HG02970 (cell line): ENCODE measurements around the gene PLXNA2.

Experiments
- ATAC-seq: cut with Tn5 transposase; IDR thresholded peaks from one replicate; pipeline ENCODE4 v1.9.1; 2021; ENCODE audit warnings: mild to moderate bottlenecking, moderate library complexity, moderate number of reproducible peaks; ENCODE audit not compliant: unreplicated experiment, low FRiP score

The PLXNA2 gene

DNA sequence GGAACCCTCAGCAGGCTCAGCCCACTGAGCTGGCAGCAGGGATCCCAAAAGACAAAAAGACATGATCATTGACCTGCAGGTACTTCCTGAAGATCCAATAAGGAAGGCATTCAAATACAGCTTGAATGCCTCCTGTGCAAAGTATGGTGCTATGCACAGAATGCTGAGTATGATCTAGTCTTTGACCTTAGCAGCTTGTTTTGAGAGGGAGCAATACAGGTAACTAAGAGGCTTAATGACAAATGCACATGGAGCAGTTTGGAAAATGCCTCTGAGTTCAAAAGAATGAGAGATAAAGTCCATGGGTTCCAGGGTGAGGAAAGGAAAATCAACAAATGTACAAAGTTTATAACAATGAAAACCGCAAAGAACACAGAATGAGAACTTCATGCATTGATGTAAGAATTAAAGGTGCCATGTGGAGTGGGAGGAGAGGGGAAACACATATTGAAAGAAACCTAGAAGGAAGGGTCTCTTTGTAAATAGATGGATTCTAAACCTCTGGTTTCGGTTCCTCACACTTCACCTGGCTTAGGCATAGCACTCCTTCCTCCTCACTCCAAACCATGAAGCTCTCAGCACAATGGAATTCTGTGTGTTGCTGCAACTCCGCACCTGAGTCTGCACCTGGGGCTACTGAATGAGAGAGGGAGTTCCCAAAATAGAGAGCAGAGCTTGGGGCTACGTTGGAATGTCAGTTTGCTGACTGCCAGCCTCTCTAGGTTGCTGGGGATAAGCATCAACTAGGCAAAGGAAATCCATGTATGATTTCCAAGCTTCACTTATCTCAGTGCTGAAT is 77.6 kb downstream of the PLXNA2 start:
- no peak for ATAC-seq

DNA sequence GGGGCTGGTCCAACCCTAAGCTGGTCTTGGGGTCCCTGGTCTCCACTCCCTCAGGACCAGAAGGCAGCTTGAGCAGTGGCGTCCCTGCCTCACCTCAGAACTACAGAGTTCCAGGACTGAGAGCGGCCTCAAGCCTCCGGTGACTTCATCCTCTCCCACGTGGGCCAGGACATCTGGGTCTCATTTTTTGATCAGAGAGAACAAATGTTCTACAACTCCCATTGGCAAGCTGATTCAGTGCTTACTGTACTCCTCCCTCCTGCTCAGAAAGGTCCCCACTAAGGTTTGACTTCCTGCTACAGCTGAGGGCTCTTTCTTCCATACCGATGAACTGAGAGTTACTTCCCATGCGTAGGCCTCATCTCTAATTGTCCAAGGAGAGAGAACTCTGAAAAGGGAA is 78.5 kb downstream of the PLXNA2 start:
- ATAC-seq = no peak

DNA sequence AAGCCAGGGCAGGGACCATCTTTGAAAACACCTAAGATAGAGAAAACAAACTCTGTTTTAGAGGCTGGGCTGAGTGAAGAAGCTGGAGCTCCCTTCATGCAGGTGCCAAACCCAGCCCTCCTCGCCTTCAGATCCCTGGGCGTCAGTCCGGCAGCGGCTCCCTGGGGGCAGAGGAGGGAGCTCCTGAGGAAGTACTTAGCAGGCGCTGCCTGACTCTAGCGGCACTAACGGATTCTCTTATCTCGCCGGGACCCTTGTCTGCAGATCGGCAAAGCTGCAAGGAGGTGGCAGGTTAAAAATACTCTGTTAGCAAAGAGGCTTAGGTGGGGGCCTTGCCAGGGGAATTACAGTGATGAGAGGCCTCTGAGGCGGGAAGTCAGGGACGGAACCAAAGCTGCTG is 79.6 kb downstream of the PLXNA2 start:
- ATAC-seq = no peak

DNA sequence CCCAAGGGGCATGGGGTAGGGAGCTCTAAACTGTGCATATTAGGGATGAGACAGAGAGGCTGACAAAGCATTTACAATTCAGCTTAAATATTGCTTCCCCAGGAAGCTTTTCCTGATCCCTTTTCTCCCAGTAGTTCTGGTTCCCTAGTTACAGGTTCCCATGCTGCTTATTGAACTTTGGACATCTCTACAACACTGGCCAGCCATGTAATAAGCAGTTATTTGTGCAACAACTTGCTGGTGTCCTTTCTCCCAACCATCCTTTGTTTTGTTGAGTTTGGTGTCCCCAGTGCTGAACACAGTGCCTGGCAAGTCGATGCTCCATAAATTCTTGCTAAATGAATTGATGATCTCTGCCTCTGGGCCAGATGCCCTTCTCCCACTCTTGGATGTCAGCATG is 80.6 kb downstream of the PLXNA2 start:
- no peak for ATAC-seq

DNA sequence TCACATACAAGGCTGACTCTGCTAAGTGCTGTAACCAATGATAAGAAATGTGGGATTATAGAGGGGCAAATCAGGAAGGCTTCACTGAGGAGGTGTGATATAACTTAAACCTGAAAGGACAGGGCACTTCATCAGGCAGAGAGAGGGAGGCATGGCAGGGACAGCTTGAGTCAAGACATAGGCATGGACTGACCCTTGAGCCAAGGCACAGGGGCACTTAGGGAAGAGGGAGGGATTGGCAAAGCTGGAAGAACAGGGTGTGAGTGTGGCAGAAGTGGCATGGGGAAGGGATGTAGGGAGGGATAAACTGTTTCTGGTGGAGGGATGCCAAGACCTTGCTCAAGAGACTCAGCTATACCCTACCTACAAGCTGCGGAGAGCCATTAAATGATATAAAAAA is 81.3 kb downstream of the PLXNA2 start:
- ATAC-seq = no peak

DNA sequence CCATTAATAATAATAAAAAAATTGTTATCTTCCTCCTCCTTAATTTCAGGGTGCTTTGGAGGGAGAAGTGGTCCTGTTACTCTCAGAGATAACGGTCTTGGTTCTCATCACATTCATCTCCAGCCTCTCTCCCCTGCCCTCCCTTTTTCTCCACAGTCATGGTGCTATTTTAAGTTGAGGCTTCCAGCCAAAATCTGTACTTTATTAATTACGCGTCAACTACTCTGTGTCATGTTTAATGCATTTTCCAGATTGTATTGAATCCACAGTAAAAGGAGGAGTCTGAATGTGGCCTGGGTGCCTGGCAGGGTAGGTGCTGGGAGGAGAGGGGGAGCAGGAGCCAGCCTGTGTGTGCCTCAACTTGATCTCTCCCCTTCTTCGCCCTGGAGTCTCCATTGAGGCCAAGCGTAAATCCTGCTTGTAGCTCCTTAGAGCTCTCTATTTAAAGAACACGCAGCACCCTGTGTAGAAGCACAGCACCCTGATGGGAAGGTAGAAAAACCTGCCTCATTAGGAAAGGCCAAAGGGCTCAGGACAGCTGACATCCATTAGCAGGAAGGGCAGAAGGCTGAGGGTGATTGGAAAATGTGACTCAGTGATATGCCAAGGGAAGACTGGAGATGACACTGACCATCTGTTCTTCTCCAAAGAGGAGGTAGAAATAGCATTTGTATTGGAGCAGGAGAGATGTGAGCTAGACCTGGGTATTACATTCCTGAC is 82.4 kb downstream of the PLXNA2 start:
- ATAC-seq = no peak

DNA sequence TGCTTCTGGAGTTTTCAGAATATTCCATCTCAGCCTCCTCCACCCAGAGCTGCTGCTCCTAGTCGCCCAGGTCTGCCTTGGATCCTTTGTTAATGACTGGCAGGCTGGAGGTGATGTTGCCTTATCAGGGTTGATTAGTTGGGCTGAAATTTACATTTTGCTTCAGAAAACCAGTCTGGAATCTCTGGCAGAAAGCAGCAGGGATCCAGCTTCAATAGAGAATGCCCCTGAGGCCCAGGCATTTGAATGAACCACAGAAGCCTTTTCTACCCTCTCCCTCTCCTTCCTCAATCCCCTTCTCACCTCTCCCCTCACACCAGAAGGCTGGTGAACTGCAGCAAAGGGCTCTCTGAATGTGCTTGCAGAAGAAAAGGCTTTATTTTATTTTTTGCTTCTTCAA is 83.2 kb downstream of the PLXNA2 start:
- no peak for ATAC-seq

DNA sequence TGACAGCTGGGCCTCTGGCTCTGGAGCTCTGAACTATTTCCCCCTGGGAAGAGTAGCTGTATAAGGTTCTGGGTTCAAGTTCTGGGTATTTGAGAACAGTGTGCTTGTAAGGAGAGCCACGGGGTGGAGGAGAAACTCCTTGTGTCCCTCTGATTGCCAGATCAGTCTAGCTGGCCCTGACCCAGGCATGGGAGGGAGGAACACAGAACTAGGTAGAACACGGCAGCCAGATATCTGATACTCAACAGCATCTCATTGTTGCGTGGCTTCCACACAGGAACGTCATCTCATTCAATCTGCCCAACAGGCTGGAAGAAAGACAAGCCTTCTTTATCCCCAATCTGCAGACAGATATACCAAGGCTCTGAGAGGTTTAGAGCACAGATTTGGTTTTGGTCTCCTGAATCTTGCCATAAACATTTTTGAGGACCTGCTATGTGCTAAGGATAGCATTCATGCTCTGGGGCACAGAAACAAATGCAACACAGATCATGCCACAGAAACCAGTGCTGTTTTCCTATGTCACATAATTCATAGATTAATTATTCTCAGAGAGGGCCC is 83.8 kb downstream of the PLXNA2 start:
- no peak for ATAC-seq

DNA sequence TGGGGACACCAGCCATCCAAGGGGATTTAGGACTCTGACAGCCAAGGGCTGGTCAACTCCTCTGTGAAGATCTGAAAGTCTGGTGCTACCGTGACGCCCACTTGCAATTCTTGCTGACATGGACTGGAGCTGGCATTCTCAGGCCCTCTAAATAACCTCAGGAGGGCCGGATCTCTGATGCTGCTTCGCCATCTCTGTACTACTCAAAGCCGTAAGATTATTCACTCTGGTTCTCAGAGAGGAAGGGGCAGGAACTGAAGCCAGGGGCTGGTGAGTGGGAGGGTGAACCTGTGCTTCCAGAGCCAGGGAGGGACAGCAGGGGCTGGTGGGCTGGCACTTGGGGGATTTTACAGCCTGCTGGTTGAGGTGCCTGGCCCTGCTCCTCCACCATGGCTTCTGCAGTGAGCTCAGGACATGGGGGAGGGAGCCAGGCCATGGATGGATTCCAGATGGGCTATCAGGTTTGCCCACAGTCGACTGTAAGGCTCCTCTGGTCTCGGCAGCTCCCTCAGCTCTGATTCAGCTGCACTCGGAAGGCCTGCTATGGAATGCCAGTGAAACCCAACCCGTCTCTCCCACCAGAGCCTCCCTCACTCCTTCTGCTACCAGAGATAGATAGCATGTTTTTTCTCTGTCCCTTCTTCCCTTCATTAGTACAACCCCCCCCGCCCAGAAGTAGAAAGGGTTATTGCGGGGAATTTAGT is 84.5 kb downstream of the PLXNA2 start:
- no peak for ATAC-seq

DNA sequence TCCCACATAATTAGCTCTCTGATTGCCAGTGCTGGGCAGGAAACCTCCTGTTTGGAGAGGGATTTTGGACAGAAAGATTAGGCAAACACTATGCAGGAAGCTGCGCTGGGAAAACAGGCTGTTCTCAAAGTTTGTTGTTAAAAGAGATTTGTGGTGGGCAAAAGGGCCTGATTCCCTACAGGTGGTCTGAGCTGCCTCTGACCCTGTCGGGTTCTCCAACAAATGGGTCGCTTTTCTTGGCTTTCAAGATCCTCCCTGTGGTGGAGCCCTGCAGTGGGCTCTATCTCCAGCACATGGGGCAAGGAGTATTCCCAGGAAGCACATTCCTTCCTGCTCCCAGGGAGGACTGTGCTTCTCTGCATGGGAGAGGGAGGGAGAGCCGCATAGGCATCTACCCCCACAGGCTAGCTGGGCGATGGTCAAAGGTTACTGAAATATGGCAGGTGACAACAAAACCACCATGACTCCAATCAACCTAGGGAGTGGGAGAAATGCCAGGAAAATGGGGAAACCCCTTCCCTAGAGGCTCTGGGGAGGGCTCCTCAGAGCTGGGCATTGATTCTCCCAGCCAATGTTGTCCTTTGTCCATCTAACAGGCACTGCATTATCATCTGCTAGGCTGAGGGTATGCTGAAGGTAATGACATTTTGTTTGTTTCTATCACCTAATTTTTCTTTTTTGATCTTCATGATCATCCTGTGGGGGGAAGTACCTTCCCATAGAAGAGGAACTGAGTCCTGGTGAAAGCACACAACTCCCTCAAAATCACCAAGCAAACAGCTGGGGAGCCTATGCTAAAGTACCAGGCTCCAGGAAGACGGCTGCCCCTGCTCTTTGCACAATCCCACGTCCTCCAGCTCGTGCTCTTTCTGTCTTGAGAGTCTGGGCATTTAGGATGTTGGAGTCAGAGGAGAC is 85.3 kb downstream of the PLXNA2 start:
- no peak for ATAC-seq

DNA sequence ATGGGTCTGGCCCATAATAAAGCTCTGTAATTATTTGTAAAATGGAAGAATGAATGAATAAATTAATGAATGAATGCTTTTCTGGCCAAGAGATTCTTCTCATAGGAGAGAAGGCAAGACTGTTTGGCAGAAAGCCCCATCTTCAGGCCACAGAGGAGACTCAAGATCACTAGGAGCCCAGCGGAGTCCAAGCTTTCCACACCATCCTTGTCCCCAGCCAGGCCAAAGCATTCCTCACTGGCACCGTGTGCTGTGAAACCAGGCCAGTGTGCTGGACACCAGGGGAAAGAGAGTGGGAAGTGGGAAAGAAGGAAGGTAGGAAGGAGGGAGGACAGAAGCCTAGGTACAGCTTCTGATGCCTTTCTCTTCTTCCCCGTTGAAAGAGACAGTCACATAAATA is 86.4 kb downstream of the PLXNA2 start:
- no peak for ATAC-seq

DNA sequence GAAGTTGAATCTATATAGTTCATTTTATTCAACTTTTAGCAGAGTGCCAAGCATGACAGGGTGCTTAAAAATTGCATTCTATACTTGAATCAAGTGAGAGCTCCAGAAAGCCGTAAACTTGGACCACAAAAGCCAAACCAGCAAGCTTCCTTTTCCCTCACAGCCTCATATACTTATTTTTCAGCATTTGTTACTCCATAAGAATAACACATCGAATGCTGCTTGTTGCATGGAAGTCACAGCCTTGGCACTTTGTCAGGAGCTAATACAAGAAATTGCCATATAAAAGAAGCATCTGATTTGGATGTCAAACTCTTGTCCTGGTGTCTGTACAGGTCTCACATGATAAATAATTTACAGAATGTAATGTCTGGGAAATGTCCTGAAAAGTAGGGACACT is 87.4 kb downstream of the PLXNA2 start:
- no peak for ATAC-seq

DNA sequence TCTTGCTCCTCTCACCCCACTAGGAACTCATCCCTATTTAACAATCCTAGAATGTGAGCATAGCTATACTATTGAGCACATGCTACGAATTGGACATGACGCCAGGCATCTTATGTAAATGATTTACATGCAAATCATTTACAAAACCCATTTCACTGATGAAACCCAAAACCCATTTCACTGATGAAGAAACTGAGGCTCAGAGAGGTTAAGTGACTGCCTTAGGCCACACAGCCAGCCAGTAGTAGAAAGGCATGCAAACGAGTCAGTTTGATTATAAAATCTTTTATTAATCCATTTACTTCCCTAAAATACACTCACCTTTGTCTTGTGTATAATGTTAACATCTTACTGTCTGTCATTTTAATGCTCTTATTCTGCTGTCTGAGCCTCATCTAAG is 87.9 kb downstream of the PLXNA2 start:
- ATAC-seq = no peak

DNA sequence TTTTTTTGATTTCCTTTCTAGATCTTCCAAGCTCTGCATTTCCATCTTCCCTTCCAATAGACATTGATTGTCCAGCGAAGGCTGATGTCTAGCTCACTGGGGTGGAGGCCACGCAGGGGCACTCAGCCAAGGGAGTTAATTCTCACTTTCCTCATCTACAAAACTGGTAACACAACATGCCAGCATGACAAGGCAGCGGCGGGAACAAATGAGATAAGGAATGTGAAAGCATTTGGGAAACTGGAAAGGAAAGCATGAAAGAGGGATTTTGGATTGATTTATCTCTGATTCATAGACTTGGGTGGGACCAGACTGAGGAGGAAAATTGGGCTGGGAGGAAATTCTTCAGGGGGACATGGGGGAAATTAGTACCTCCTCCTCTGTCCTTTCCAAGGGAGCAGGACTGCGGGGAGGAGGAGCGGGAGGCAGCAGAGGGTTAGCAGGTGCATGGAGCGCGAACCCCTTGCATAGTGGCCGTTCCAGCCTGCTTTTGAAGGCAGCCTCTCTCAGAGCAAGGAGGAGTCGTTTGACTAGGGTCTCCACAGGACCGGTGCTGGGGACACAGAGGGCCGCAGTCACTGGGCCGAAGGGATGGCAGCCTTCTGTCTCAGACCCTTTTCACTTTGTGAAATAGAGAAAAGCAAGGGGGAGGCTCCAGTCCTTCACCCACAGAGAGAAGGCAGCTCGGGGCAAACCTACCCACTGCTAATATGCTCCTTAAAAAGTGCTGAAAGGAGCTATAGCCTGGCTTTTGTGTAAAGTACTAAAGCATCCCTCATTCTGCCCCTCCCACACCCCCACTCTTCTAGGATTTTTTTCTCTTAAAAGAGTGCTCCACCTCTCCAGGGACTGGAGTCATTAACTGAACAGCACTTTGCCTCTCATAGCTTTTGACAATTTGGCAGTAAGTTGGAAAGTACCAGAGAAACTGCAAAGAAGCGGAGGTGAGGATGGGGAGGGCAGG is 89.2 kb downstream of the PLXNA2 start:
- no peak for ATAC-seq

DNA sequence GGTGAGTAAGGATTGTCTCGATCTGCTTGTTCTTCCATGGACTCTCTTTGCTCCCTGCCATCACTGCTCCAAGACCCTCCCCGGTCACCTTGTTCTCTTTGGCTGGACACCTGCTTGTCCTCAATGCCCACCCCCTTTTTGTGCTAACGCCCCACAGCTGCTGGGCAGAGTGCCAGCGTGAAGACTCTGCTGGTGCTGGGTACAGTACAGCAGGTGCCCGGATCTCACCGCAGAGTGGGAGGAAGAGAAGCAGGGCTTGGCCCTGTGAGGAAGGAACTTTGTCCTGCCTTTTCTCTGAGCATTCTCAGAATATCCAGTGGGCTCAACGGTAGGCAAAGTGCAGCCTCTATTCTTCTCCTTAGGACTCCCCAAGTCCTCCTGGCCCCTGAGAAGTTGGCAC is 90.1 kb downstream of the PLXNA2 start:
- ATAC-seq = no peak

DNA sequence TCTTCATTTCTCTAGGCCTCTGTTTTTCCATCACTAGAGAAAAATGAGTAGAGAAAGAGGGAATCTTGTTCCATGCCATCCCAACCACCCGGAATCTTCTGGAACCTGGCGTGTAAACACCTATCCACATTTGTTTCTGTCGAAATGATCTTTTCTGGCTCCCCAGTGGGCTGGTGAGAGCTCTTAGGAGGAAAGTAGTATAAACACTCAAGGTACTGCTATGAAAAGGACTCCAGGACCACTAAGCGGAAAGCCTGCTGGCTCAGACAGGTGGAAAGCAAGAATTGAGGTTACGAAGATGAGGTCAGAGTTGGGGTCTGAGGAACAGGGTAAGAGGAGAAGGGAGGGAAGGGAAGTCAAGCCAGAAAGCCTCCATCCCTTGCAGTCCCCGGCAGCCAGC is 90.8 kb downstream of the PLXNA2 start:
- no peak for ATAC-seq

DNA sequence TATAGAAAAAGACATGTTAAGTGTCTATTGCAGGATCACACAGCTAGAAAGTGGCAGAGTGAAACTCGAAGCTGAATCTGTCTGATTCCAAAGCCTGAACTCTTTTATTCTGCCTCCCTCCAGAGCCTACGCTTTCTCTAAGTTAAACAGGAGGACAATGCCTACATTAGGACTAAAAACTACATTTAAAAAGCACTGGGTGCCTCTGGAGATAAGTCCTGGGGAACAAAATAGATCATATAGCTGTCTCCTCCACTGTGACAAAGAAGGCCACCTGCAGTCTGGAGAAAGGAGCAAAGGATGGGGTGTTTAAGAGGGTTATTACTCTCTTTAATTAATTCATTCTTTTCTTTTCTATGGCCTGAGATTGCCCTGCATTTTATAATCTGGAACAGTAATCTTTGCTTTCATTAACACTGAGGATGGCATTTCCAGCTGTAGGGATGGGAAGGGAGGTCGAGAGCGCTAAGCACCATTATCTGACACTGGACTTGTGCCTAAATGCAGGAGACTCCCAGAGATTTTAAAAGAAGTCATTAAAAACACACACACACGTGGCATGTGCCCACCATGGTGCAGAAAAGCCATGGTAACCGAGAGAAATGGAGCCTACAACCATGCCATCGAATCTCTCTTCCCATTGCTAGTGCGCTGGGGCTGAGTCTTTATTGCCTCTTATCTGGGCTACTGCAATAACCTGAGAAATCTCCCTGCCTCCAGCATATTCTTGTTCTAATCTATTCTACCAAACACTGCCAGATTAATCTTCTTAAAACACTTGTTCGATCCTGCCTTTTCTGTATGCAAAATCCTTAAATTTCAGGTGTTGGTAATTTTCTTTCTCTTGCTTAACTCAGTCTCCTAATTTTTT is 92.2 kb downstream of the PLXNA2 start:
- no peak for ATAC-seq

DNA sequence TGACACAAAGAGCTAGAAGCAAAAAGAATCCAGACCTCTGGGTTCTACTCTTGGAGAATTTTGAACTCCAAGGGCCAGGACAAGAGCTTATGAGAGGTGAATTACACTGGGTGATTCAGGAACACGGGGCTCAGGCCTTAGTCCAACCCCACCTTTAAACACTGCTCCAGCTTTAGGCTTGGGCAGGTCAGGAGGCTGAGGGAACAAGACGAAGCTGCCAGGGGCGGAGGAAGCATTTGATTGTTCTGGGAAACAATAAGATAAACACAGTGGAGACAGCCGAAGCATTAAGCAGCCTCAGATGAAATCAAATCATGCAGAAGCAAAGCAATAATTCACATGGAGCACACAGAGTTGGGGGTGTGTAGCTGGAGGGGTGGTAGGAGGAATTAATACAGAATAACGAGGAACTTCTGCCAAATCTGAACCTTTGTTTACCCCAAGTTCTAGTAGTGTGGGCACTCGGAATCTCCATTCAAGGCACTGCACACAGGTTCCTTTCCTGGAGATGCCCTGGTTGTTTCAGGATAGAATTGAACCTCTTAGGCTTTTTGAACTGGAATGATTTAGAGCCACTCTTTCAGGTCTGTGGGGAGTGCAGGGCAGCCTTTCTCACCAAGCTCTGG is 93.2 kb downstream of the PLXNA2 start:
- ATAC-seq = no peak
